Sigmoid colon (tissue), 7 donors: ENCODE data around the gene ATF6B. TPM values are rescaled to one million over a fixed set of nuclear protein-coding genes. Genes with fewer than 3 reads are reported as not detected.

Experiments used
- DNase-seq: peaks from one replicate; pipeline ENCODE4 v3.0.0-alpha.2; 2019
- H3K27ac ChIP-seq, 4 donors: fragments of 200-600 bp; sonication (generic); one replicate each; pipeline ENCODE4 v1.5.1; 2016 to 2019; ENCODE audit warnings: mild to moderate bottlenecking in 1 of 4
- H3K27me3 ChIP-seq, 3 donors: fragments of 200-600 bp; sonication (generic); one replicate each; pipeline ENCODE4 v1.5.1; 2019; ENCODE audit warnings: mild to moderate bottlenecking in 1 of 3
- H3K36me3 ChIP-seq, 4 donors: fragments of 200-600 bp; sonication (generic); one replicate each; pipeline ENCODE4 v1.5.1; 2016 to 2019
- H3K4me1 ChIP-seq, 4 donors: fragments of 200-600 bp; sonication (generic); one replicate each; pipeline ENCODE4 v1.5.1; 2017 to 2019
- H3K4me3 ChIP-seq, 4 donors: fragments of 200-600 bp; sonication (generic); one replicate each; pipeline ENCODE4 v1.5.1; 2017 to 2019; ENCODE audit warnings: mild to moderate bottlenecking in 2 of 4, moderate library complexity in 1 of 4
- H3K9me3 ChIP-seq, 4 donors: fragments of 200-600 bp in 3 of 4; sonication (generic) in 3 of 4; one replicate each; pipeline versions ENCODE4 v1.5.1 to v1.6.1; 2013 to 2019
- CTCF ChIP-seq, 4 experiments: fragments of 450-650 bp in 3 of 4; fragments of 200-600 bp in 1 of 4; IDR thresholded peaks; one replicate each; pipeline ENCODE4 v1.5.1; 2016 to 2019; ENCODE audit warnings: antibody characterized with exemption in 4 of 4, mild to moderate bottlenecking in 3 of 4, moderate library complexity in 2 of 4
- EP300 ChIP-seq, 4 donors: sonication (generic); formaldehyde crosslinking; IDR thresholded peaks; one replicate each; pipeline ENCODE4 v1.6.1; 2017; ENCODE audit warnings: antibody characterized with exemption in 4 of 4
- POLR2A ChIP-seq, 2 donors: fragments of 450-650 bp; IDR thresholded peaks; one replicate each; pipeline ENCODE4 v1.6.1; 2016; ENCODE audit warnings: antibody characterized with exemption in 2 of 2, mild to moderate bottlenecking in 2 of 2, moderate library complexity in 2 of 2
- POLR2AphosphoS5 ChIP-seq, 4 donors: sonication (generic); formaldehyde crosslinking; IDR thresholded peaks; one replicate each; pipeline ENCODE4 v1.6.1; 2017; ENCODE audit warnings: antibody characterized with exemption in 4 of 4
- WGBS, 2 donors: extraction: QIAGEN DNeasy Blood & Tissue Kit; methylation state at CpG; one replicate each; pipeline ENCODE4 v1.1.7; 2013; 5-methylcytosine and 5-hydroxymethylcytosine counted together
- intact Hi-C: fragments of 100-400 bp; cut with DNase I; formaldehyde crosslinking; loops from one replicate; pipeline ENCODE4 v1.15.1; 2023
- polyA plus RNA-seq, 3 donors: library from polyadenylated mRNA; stranded (reverse); fragments of 200-250 nt; gene quantifications; one replicate each; pipeline ENCODE4 v1.2.3, GENCODE V29; 2013
- total RNA-seq, 4 donors: library from RNA; depleted of rRNA; stranded (reverse); fragments of >200 nt; gene quantifications; one replicate each; pipeline ENCODE4 v1.1.0, GENCODE V29; 2016
- donor health status: healthy with polysubstance abuse.
- donor health status: Bipolar disorder and iron deficiency.
- donor health status: healthy.

Gene ATF6B
- total and polyA plus RNA-seq, 7 donors = 10.9 to 93.6 (median 24.6) TPM

DNA sequence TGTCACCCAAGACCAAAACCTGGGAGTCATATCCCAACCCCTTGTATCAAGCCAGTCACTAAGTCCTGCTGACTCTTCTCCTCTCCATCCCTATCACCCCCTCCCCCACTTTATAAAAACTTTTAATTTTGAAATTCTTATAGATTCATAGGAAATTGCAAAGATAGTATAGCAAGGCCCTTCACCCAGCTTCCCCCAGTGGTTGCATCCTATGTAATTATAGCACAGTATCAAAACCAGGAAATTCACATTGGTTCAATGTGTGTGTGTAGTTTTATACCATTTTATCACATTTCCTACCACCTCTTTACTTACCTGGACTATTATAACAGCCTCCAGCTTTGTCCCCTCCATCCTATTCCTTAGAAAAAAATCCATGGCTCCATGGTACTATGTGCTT lies 30.0 kb upstream of the ATF6B start:
- H3K9me3 ChIP-seq = no peaks in the 10 kb centered on the region
- peaks cover 0 to 25% (median 19%) of the 10 kb centered on the region in 4 donors for H3K4me1 ChIP-seq
- H3K27me3 ChIP-seq = no peaks in the 10 kb centered on the region
- TF ChIP-seq EP300 (IDR thresholded peaks at IDR 0.05) (no peak), POLR2A (IDR thresholded peaks at IDR 0.05) (no peak), CTCF (IDR thresholded peaks at IDR 0.05) (no peak), POLR2AphosphoS5 (IDR thresholded peaks at IDR 0.05) (no peak)
- no peak overlapping the region for H3K4me3 ChIP-seq
- no peak for DNase-seq
- H3K36me3 ChIP-seq = peaks cover 14 to 57% (median 20%) of the 10 kb centered on the region in 4 donors
- intact Hi-C loops = loop anchor here (10.0 kb wide), 1 partner anchor 113 kb away; no protein-coding TSS in a partner anchor
- no peak overlapping the region for H3K27ac ChIP-seq

DNA sequence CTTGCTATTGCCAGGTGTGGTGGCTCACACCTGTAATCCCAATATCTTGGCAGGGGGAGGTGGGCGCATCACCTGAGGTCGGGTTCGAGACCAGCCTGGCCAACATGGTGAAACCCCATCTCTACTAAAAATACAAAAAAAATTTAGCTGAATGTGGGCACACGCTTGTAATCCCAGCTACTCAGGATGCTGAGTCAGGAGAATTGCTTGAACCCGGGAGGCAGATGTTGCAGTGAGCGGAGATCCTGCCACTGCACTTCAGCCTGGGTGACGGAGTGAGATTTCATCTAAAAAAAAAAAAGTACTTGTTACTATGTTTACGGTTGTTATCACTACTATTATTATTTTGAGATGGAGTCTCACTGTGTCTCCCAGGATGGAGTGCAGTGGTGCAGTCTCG lies 28.8 kb upstream of the ATF6B start:
- WGBS, 2 donors = 90 to 94% methylated on average over 9 of the region's 9 CpGs
- Histone ChIP-seq H3K36me3 (peaks cover 14 to 45% (median 20%) of the 10 kb centered on the region in 4 donors), H3K4me3 (no peak overlapping the region), H3K27ac (no peak overlapping the region), H3K9me3 (no peaks in the 10 kb centered on the region), H3K4me1 (peaks cover 0 to 36% (median 30%) of the 10 kb centered on the region in 4 donors), H3K27me3 (no peaks in the 10 kb centered on the region)
- intact Hi-C loops = loop anchor here (10.0 kb wide), 1 partner anchor 112 kb away; no protein-coding TSS in a partner anchor
- no peak for DNase-seq
- no peak for TF ChIP-seq CTCF (IDR thresholded peaks at IDR 0.05)
- no peak for TF ChIP-seq POLR2A (IDR thresholded peaks at IDR 0.05)
- no peak for TF ChIP-seq POLR2AphosphoS5 (IDR thresholded peaks at IDR 0.05)
- no peak for TF ChIP-seq EP300 (IDR thresholded peaks at IDR 0.05)

DNA sequence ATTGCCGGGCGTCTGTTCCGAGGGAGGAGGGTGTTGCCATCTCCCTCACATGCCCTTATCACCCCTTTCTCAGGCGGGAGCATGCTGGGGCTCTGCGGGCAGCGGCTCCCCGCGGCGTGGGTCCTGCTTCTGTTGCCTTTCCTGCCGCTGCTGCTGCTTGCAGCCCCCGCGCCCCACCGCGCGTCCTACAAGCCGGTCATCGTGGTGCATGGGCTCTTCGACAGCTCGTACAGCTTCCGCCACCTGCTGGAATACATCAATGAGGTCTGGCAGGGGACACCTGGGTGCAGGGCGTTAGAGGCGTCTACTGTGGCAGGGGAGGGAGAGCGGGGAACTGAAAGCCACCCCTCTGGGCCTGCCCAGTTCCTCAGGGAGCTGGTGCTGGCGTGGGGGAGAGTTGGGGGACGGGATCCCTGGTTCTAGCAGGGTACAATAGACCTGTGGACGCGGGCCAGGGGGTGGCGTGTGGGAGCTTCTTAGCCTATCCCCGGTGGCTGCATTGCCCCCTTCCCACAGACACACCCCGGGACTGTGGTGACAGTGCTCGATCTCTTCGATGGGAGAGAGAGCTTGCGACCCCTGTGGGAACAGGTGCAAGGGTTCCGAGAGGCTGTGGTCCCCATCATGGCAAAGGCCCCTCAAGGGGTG lies 26.6 kb upstream of the ATF6B start:
- peak; percentile 89 for DNase-seq
- no peaks in the 10 kb centered on the region for H3K9me3 ChIP-seq
- intact Hi-C loops = loop anchor here (1.0 to 10.0 kb wide), 4 partner anchors 22 to 110 kb away; partner anchors contain the start of gene AGPAT1
- peaks cover 14 to 39% (median 20%) of the 10 kb centered on the region in 4 donors for H3K36me3 ChIP-seq
- H3K4me3 ChIP-seq = peak overlapping the region; percentile 61 to 80 (median 78)
- no peaks in the 10 kb centered on the region for H3K27me3 ChIP-seq
- TF ChIP-seq CTCF (IDR thresholded peaks at IDR 0.05) = peak; percentile 55 to 77 (median 60)
- TF ChIP-seq POLR2AphosphoS5 (IDR thresholded peaks at IDR 0.05) = peak in 3 of 4 donors; percentile 4 to 26 (median 15)
- no peak for TF ChIP-seq POLR2A (IDR thresholded peaks at IDR 0.05)
- peak overlapping the region; percentile 88 to 93 (median 92) for H3K27ac ChIP-seq
- 3 to 4% methylated on average over 34 of the region's 34 CpGs for WGBS, 2 donors
- peaks cover 0 to 57% (median 49%) of the 10 kb centered on the region in 4 donors for H3K4me1 ChIP-seq

DNA sequence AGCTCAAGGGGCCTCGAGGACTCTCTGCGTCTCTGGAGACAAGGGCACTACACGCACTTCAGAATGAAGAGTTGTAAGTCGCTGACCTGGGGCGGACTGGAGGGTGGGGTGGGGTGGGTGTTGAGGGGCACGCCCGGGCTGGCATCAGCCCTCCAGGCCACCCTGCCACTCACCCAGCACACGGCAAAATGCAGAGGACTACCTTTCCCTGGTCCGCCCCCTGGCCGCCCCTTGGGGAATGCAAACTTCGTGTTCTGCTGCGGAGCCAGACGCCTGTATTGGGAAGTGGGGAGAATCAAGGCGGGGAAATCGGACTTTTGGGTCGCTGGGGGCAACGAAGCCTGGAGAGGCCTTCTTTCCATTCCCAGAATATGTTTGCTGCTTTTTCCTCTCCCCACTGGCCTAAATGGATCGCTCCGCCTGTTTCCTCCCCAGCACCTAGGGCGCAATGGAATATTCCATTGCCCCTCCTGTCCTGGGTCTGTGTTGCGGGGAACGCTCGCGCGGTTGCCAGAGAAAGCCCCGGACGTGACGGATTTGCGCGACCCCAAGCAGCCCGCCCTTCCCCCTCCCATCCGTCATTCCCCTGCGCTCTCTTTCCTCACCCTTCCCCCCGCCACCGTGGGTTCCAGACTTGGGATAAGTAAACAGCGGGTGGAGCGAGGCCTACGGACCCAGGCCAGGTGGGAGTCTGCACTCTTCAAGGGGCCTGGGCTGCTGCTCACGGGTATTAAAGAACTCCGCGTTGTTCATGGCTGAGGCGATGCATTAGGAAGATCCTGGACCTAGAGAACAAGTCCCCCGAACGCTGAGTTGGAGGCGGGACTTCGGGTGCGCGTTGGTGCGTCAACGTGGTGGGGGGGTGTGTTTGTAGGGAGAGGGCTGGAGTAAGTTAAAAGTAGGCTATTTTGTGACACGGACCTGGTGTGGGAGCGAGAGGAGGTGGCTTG lies 25.8 kb upstream of the ATF6B start, which contains the start of gene PPT2:
Gene PPT2, plus strand, starts transcription at position 578 of the 950 bp plus-strand sequence. CDS start 454 bp downstream, outside the sequence.
- Histone ChIP-seq H3K27ac (peak within 1 kb of the TSS; percentile 88 to 93 (median 92)), H3K4me3 (peak within 1 kb of the TSS; percentile 61 to 80 (median 78)), H3K9me3 (no peaks in the 10 kb centered on the region), H3K36me3 (peaks cover 14 to 42% (median 18%) of the 10 kb centered on the region in 4 donors), H3K27me3 (no peaks in the 10 kb centered on the region), H3K4me1 (peaks cover 0 to 59% (median 49%) of the 10 kb centered on the region in 4 donors)
- intact Hi-C loops = loop anchor here (1.0 to 10.0 kb wide), 4 partner anchors 22 to 109 kb away; partner anchors contain the start of gene AGPAT1
- TF ChIP-seq CTCF (IDR thresholded peaks at IDR 0.05) = peak in 2 of 4 experiments; percentile 13 to 19
- peak in 2 of 4 donors; percentile 2 to 91 for TF ChIP-seq EP300 (IDR thresholded peaks at IDR 0.05)
- TF ChIP-seq POLR2AphosphoS5 (IDR thresholded peaks at IDR 0.05) = peak; percentile 77 to 89 (median 82)
- peak in 1 of 2 donors; percentile 47 for TF ChIP-seq POLR2A (IDR thresholded peaks at IDR 0.05)
- peak; percentile 98 for DNase-seq
- WGBS, 2 donors = 2 to 3% methylated on average over 52 of the region's 52 CpGs
